ENCODE measurements around the gene MYH7.
"Not testable (repeated sequence)": the region's sequence is repeated elsewhere in the genome, so short reads cannot be mapped to it uniquely, and the experiment has no call there.

MYH7 gene

DNA sequence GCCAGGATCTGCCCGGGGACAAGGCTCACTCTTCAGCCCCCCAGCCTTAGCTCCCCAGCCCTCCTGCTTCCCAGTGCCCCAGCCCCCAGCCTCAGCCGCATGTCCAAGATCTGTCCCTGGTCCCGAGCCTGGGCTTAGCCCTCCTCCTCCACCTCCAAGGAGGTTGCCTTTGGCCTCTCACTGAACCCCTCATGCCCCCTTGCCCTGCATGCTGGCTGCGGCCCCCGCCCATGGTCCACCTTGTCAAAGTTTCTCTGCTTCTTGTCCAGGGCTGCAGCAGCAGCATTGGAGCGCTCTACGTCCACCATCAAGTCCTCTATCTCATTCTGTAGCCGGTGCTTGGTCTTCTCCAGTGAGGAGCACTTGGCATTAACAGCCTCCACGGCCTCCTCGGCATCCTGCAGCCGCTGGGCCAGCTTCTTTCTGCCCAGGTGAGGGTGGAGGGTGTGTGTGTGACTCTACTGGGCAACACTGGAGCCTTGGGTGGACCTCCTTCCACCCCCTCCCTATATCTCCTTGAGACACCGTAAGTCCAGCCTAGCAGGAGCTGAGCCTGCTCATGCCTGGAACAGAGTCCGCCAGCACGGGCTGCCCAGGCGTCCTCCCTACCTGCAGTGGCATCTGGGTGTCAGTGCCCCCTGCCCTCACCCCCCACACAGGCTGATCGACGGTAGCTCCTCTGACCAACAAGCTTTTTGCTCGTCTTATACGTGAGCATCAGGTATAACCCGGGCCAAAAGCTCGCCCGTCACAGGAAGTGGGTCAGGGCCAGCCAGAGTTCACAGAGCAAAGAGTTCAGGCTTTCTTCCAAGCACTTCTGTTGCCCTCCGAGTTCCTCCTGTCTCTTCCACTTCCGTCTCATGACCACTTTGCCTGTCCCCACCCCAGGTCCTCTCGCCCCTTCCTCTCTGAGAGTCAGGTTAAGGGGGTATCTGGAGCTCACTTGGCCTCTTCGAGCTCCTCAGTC lies 47.3 kb downstream of the MYH7 start:
- no peak for DNase-seq (ENCODE audit: extremely low read depth in 1 of 2, low read depth in 1 of 2)

DNA sequence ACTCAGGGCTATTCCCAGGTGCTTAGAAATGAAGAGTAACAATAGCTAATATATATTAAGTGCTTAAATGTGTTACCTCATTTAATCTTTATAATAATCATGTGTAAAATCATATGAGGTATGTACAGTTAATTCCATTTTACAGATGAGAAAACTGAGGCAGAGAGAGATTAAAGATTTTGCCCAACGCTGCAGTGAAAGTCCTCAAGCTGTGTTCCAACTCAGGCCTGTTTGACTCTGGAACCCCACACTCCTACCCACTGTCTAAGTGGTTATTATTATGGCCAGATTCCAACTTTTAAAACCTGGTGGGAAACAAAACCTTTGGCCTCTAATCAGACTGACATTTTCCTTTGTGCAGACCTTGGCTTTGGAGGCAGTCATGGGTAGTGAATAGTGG lies 48.5 kb downstream of the MYH7 start:
- no peak for DNase-seq (ENCODE audit: extremely low read depth in 1 of 2, low read depth in 1 of 2)

DNA sequence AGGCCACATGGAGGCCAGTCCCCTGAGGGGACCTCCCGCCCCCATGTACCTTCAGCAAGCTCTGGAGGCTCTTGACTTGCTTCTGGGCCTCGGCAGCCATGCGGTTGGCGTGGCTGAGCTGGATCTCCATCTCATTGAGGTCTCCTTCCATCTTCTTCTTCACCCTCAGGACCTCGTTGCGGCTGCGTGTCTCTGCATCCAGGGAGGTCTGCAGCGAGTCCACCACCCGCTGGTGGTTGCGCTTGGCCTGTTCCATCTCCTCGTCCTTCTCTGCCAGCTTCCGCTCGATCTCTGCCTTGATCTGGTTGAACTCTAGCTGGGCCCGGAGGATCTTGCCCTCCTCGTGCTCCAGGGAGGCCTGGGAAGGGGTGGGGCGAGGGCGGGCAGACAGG lies 49.2 kb downstream of the MYH7 start:
- not testable (repeated sequence) for DNase-seq (ENCODE audit: extremely low read depth in 1 of 2, low read depth in 1 of 2)

- no peak for DNase-seq (ENCODE audit: extremely low read depth in 1 of 2, low read depth in 1 of 2)
These were observed 49.7 kb downstream of the MYH7 start for GRCh38 chr14:23385642-23386265.

- no peak for DNase-seq (ENCODE audit: extremely low read depth in 1 of 2, low read depth in 1 of 2)
These were observed 50.2 kb downstream of the MYH7 start for GRCh38 chr14:23385244-23385641.

DNA sequence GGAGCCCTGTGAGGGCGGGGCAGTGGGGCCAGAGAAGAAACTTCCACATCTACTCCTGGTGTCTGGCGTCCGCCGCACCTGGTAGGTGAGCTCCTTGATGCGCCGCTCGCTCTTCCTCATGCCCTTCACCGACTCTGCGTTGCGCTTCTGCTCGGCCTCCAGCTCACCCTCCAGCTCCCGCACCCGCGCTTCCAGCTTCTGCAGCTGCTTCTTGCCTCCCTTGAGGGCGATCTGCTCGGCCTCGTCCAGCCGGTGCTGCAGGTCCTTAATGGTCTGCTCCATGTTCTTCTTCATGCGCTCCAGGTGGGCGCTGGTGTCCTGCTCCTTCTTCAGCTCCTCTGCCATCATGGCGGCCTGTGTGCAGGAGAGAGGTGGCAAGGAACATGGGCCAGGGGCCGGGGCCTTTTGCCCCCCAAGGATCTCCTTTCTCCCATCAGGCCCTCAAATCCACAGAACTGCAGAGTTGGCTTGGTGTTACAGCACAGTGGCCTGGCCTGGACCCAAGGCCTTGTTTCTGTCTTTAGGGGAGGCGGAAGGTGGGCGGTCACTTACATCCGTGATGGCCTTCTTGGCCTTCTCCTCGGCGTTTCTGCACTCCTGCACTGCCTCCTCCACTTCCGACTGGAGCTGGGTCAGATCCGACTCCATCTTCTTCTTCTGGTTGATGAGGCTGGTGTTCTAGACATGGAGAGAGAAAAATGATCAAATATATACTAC lies 50.9 kb downstream of the MYH7 start:
- no peak for DNase-seq (ENCODE audit: extremely low read depth in 1 of 2, low read depth in 1 of 2)

GRCh38 chr14:23382731-23383440 lies 52.6 kb downstream of the MYH7 start:
- DNase-seq (ENCODE audit: extremely low read depth in 1 of 2, low read depth in 1 of 2) = no peak

- no peak for DNase-seq (ENCODE audit: extremely low read depth in 1 of 2, low read depth in 1 of 2)
These were observed 53.2 kb downstream of the MYH7 start for GRCh38 chr14:23382276-23382675.

GRCh38 chr14:23381871-23382270 lies 53.6 kb downstream of the MYH7 start:
- DNase-seq (ENCODE audit: extremely low read depth in 1 of 2, low read depth in 1 of 2) = no peak

DNA sequence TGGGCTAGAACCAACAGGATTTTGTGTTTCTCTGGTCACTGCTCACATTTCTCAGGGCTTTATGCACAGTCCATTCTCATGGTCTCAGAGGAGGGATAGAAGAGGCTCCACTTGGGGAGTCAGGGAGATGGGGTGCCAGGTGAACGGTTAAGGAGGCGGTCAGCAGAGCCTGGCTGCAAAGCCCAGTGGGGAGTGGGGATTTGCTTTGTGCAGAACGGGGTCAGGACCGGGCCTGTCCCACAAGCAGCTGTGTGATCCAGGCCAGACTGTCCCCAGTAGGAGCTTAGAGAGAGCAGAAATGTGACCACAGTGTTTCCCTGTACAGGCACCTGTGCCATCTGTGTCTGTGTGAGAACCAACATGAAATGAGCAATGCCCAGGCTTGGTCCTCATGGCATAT lies 54.5 kb downstream of the MYH7 start:
- DNase-seq (ENCODE audit: extremely low read depth in 1 of 2, low read depth in 1 of 2) = no peak

DNA sequence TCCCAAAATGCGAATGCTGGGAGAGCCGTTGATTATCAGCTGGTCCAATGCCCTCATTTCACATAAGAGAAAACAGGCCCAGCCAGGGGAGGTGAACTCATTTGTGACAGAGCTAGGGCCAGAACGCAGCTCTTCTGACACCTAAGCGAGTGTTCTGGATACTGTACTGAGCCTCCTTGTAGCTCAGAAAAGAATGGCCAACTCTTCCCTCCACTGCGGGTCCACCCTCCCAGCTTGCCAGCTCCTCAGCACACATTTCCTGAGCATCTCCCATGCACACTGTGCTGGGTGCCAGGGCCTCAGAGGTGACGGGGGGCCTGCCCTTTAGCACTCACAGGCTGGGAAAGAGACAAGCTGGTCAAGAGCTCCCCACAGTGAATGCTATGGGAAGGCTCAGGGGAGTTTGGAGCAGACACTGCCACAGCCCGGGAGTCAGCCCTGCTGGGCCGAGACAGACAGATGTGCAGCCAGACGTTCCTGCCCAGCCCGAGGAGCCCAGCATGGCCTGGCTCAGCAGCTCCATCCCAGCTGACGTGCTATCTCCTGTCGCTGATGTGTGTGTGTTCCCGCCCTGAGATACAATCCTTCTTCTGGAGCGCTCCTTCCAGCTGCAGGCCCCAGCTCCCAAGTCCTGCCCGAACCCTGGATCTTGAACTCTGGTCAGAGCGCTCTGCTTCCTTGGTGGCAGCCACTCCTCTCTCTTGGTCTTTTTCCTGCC lies 55.1 kb downstream of the MYH7 start:
- no peak for DNase-seq (ENCODE audit: extremely low read depth in 1 of 2, low read depth in 1 of 2)

DNA sequence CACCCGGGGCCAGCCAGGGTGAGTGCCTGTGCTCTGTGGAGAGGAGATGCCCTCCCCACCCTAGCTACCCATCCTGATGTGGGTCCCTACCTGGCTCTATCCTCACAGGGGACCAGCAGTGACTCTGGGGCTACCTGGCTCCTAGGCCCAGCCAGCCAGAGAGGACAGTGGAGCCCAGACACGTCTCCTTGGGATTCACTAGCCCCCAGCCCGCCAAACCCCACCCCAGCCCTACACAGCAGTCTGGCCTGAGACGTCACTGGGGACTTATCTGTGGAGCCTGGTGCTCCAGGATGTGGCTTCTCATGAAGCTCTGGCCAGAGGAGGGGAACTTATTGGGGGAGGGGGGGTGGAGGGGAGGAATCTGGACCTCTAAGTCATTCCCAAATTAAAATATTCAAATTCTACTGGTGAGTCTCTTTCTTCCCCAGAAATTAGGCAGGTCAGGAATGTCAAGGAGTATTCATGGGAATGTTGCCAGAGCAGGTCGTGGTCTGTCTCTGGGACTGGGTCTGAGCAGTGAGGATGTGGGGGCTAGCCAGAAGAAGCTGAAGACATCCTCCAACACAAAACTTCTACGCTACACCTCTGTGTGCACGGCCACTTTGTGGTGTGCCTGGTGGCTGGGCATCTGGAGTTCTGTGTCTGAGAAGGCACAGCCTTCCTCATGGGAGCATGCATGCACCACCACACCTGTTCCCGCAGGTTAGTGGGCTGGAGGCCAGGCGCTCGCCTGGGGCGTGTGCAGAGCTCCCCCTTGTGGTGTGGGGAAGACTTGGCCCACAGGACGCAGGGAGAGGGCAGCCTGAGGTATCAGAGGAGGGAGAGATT lies 55.9 kb downstream of the MYH7 start:
- DNase-seq (ENCODE audit: extremely low read depth in 1 of 2, low read depth in 1 of 2) = peak; percentile 10 to 18

- no peak for DNase-seq (ENCODE audit: extremely low read depth in 1 of 2, low read depth in 1 of 2)
These were observed 56.7 kb downstream of the MYH7 start for GRCh38 chr14:23378612-23379220.

DNA sequence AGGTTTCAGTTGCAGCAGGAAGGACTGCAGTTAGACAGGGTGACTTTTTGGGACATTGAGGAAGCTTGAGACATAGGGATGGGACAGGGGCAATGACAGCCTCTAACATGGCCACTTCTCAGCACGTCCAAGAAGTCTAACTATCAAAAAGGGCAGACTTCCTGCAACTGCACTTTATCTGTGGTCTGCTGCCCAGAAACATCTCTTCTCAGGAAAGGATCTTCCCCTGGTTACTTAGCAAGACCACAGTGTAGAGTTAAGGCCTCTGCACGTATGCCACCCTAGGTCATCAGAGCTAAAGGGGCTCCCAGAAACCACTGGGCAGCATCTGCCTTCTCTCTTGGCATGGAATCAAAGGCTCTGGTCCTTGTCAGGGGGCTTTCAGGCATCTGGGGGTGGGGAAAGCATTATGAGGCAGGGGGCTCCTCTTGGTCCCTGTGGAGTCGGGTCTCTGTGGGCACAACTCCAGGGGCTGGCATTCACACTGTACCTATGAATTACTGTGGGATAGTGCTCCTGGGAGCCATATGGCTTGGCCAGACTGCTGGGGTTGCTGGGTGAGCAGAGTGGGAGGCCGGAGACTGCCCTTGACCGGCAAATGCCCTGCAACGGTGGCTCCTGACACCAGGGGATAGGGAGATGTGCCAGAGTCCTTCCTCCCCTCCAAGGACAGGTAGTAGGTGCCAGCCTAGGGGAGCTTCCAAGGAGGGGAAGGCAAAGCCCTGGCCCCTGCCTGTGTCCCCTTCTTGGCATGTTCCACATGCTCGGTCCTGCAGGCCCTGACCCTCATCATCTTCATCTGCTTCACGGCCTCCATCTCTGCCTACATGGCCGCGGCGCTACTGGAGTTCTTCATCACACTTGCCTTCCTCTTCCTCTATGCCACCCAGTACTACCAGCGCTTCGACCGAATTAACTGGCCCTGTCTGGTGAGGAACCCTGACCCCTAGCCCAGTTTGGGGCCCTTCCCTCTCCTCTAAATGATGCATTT lies 57.6 kb downstream of the MYH7 start:
- no peak for DNase-seq (ENCODE audit: extremely low read depth in 1 of 2, low read depth in 1 of 2)

- no peak for DNase-seq (ENCODE audit: extremely low read depth in 1 of 2, low read depth in 1 of 2)
These were observed 58.3 kb downstream of the MYH7 start for GRCh38 chr14:23377198-23377550.

GRCh38 chr14:23376482-23377197 lies 58.8 kb downstream of the MYH7 start, which contains the start of gene CMTM5:
CMTM5 (plus strand) TSS chr14:23377046; CDS start chr14:23377252, 206 bp downstream.
- DNase-seq (ENCODE audit: extremely low read depth in 1 of 2, low read depth in 1 of 2) = no peak

Data from stimulated activated CD8-positive, alpha-beta memory T cell treated with anti-CD3 and anti-CD28 coated beads, Interleukin-7, amount 100 ng/mL, for 48 hours (primary cell).